HG03469 (cell line): ENCODE data around the gene MPO.

Experiments
- ATAC-seq: cut with Tn5 transposase; IDR thresholded peaks from one replicate; pipeline ENCODE4 v1.9.1; 2021; ENCODE audit warnings: mild to moderate bottlenecking, moderate library complexity, moderate number of reproducible peaks; ENCODE audit not compliant: unreplicated experiment

MPO gene

DNA sequence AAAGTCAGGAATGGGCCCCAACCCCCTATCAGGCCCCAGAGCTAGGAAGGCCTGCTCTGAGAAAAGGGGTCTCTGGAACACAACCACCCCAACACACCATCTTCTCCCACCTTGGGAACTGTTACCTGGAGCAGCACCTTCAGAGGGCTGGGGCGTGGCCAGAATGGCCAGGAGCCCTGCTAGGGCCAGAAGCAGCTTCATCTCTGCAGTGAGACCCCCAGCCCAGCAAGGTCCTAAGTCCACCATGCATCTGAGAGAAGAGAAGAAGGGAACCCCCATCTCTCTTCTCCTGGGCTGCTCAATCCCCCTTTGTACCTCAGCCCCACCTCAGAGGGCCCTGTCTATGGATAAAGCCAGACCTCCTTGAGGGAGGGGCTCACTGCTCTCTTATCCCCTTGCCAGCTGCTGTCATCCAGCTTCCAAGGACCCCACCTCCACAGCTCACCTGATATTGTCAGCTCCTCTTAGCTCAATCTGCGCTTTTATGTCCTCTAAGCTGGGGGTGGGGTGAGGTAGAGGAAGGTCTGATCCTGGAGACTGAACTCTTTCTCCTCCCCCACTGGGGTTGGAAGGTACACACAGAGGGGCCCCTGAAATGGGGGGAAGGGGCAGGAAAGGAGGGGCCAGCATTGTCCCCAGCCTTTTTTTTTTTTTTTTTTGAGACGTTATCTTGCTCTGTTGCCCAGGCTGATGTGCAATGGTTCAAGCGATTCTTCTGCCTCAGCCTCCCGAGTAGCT, at the start of gene MPO:
MPO (minus strand) TSS at position 456 of the 738 bp plus-strand sequence; CDS start at position 279, 177 bp downstream.
- ATAC-seq = no peak

DNA sequence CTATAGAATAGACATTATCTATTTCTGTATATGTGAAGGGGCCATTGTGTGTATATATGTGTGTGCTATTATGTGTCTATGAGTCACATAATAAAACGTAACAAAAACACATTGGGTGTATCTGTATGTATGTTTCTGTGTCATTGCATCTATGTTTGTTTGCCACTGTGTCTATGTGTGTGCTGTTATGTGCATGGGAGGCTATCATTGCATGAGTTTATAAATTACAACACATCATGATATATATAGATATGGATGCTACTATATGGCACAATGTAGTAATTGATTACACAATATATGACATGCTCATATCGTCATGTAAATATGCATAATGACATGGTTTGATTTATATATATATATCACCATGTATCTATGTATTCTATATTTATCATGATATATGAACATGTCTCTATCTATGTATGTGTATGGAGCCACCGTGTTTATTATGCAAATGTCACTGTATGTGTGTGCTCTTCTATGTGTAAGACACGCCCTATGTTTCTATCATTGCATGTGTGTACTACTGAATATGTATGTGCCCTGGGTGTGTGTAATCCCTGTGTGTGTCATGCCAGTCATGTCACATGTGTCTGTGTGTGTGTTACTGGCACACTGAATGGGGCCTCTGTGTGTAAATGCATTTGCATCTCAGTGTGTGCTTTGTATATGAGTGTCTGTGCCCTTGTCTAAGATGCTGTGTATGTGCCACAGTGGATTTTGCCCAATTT, 49.2 kb upstream of the MPO start:
- peak; percentile 22 for ATAC-seq

- peak; percentile 26 for ATAC-seq
Observed at GRCh38 chr17:58329035-58329809, 48.5 kb upstream of the MPO start.

DNA sequence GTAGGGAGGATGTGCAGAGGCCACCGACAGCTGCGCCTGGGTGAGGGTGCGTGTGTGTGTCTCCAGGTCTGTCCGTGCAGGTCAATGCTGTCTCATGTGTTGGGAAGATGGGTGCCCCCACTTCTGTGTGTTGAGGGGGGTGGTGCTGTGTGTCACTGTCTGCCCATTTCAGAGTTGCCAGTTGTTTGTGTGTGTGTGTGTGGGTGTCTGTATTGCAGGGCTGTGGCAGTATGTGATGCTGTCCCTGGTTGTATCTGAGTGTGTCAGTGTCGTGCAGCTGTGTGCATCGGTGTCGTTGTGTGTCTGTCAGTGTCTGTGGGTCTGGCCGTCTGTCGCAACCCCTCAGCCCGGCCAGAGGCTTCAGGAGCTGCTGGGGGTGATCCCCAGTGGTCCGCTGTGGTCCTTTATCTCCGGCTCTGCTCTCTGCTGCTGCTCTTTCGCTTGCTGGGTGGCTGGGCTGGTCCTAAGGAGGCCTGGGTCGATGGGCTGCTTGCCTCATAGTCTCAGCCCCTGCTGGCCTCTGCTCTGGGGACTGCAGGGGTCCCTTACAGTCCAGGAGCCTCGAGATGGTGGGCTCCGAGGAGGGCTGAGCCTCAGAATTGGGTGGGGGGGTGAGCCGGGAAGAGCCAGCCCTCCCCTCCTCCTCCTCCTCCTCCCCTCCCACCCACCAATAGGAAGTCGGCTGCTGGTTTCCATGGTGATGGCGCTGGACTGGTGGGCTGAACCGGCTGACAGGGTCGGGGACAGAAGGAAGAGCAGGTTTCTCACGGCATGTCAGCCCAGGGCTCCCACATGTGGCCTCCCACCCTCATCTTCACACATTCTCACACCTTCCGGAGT, 47.7 kb upstream of the MPO start, which contains the start of gene TSPOAP1:
TSPOAP1 (minus strand) TSS at position 601 of the 840 bp plus-strand sequence. CDS start 875 bp downstream, outside the sequence.
- ATAC-seq = no peak

DNA sequence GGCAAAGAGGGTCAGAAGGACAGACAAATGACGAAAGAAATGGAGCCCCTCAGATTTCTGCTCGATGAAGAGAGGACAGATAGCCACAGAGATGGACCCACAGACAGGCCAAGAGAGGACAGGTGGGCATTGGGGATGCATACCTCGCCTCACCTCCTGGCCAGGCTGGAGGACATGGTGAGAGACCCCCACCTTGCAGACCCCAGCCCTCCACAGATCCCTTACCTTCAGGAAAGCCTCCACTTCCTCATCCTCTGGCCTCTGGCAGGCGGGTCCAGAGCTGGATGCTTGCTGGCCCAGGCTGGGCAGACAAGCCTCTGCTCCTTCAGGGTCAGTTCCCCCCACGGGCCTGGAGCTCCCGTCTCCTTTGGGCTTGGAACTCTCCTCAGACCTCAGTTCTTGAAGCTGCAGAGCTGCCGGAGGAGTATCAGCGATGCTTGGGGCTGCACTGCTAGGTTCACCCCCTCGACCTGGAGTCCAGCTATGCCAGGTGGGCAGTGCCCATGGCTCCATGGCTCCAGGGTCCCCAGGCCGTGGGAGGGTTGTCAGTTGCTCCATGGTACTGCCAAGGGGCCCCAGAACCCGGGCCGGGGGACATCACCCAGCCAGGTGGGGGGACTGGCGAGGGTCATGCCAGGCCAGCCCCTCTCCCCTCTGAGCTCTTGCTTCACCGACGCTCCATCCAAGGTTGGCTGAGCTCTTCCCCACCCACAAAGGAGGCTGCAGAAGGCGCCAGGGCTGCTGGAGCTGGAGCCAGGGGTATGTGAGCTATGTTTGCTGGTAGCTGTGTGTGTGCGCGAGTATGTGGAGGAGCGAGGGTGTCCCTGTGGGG, 46.8 kb upstream of the MPO start:
- ATAC-seq = no peak

GRCh38 chr17:58326609-58327362, 46.1 kb upstream of the MPO start:
- no peak for ATAC-seq

DNA sequence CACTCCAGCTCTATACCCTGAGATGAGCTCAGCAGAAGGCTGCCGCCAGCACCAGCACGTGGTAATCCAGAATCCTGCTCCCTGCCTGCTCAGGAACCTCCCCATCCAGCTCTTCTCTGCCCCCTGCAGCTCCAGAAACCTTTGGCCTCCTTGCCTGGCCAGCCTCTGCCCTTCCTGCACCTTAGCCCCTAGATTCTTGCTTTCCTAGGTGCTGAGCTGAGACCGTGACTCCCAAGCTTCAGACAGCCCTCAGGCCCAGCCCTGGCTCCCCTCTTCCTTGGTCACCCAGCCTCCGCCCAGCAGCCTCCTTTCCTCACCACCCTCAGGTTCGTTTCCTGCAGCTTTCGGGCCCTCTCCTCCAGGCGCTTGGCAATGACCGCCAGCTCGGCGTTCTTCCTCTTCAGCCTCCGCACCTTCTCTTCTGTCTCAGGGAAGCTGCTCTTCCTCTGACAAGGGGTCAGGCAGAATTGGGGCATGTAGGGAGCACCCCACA, 45.3 kb upstream of the MPO start:
- ATAC-seq = no peak

GRCh38 chr17:58325289-58325726, 44.6 kb upstream of the MPO start:
- no peak for ATAC-seq

- ATAC-seq = no peak
Observed at GRCh38 chr17:58324409-58325288, 43.9 kb upstream of the MPO start.

GRCh38 chr17:58324056-58324408, 43.3 kb upstream of the MPO start:
- ATAC-seq = no peak

GRCh38 chr17:58323366-58324055, 42.8 kb upstream of the MPO start:
- no peak for ATAC-seq

DNA sequence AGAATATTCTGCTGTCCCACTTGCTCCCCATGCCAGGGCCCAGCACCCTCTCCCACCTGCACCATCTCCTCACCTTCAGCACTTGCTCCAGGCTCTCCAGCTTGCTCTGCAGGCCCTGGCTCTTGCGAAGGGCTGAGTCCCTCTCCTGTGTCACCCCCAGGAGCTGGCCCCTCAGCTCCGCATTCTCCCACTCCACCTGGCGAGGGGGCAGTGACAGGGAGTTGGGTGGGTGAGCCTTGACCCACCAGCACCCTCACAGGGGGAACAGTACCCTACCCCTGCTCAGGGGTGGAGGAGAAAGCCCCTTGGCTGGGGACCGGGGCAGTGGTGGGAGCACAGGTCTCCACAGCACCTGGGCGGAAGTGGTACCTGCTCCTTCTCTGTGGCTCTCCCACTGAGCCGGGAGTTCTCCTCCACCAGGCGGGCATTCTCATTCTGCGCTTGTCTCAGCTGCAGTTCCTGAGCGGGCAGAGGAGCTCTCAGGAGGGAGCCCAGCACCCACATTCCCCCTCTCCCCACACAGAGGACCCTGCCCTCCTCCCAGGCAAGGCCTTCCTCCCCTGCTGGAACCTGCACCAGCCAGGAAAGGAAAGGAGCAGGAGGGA, 41.9 kb upstream of the MPO start:
- no peak for ATAC-seq

GRCh38 chr17:58321571-58322525, 41.1 kb upstream of the MPO start:
- ATAC-seq = no peak

DNA sequence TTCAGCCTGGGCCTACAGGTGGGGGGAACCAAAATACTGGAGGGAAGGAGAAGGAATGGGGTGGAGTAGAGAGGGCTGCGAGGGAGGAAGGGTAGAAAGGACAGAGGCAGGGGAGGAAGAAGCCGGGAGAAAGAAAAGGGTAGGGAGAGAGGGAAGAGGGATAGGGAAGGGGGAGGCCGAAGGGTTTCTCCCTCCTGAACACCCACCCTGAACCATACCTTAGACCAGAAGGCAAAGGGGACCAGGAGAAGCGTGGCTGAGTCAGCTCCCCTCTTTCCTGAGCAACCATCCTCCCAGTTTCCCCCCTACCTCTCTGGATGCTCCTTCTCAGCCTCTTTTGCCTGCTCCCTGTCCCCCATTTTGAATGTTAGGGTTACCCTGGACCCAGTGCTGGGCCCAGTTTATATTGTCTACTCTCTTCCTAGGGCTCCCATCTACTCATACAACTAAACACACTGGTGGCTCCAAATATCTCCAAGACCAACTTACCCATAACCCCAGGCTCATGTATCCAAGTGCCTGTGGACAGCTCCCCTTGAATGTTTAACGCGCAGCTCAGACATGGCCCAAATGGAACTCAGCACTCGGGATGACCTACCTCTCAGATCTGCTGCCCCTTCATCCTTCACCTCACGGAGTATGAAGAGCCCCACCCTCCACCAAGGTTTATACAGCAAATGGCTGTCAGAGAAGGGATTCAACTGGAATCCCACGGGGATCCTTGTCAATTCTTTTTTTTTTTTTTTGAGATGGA, 40.0 kb upstream of the MPO start:
- ATAC-seq = no peak

DNA sequence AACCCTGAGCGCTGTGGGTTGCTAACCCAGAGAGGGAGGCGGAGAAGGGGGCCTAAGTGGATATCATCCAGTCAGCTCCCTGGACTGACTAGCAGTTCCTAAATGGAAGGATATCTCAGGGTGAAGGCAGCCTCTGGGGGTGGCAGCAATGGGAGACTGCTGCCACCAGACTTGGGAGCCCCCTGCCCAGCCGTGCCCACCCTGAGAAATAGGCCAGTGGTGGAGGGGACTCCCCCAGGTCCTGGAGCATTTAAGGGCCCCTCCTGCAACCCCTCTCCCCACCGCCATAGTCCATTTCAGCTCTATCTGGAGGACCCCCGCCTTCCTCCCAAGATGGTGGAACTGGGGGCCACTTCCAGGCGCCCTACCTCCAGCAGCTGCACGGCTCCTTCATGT, 39.4 kb upstream of the MPO start:
- no peak for ATAC-seq
